Erythroblast (primary cell): ENCODE measurements around the gene XPO6.

Source experiments
- DNase-seq, 2 experiments: peaks; one replicate each; lab custom pipeline; 2025; lab: John Stamatoyannopoulos, UW
- GATA1 ChIP-seq: IDR thresholded peaks from 2 replicates; pipeline ENCODE4 v1.6.1; 2011; ENCODE audit warnings: low read depth, mild to moderate bottlenecking, control low read depth, low read length, moderate library complexity
- POLR2A ChIP-seq: IDR thresholded peaks from 2 replicates; pipeline ENCODE4 v1.6.1; 2011; ENCODE audit warnings: mild to moderate bottlenecking, low read length

XPO6 gene

DNA sequence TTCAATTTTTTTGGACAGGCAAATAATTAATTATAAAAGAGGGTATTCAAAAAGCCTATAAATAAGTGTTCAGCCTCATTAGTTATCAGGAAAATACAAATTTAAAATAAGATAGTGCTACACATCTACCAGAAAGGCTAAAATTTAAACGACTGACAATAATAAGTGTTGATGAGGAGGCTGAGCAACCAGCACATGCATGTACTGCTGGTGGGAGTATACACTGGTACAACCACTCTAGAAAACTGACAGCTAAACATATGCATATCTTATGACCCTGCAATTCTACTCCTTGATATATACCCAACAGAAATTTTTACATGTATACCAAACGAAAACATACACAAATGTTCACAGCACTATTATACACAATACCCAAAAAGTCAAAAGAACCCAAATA lies 27.1 kb downstream of the XPO6 start:
- TF ChIP-seq GATA1, result no peak
- no peak for TF ChIP-seq POLR2A
- DNase-seq, result peak in 1 of 2 experiments; percentile 14

DNA sequence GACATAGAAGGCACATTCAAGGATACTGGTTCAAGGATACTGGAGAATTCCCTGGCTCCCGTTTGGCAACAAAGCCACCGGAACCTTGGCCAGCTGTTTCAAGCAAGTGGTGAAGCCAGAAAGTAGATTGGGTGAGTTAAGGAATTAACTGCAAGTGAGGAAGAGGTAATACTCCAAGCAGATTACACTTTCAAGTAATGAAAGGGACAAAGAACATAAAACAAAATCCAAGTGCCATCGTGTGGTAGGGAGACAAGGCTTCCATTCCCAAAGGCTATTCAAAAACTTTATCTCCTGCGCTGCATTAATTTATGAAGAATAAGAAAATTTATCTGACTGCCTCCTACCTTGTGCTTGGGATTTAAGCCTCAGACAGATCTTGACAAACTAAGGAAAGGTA lies 27.8 kb downstream of the XPO6 start:
- TF ChIP-seq GATA1 (no peak), POLR2A (no peak)
- no peak for DNase-seq

DNA sequence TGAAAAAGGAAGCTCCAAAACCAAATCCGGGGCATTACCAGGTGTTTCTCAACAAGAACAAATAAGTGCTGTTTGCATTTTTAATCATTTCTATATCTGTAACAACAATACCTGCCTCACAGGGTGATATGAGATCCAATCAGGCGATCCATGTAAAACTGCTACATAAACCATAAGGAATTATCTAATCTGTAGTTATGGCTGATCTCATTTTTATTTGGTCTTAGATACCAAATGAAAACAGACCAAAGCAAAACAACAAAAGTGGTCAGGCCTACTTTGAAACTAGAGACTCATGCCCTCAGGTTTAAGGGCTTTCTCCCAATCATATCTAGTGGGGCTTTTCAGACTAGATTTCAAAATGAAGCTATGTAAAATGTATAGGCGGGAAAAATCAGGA lies 28.3 kb downstream of the XPO6 start:
- no peak for TF ChIP-seq GATA1
- no peak for TF ChIP-seq POLR2A
- DNase-seq, result peak in 1 of 2 experiments; percentile 10

DNA sequence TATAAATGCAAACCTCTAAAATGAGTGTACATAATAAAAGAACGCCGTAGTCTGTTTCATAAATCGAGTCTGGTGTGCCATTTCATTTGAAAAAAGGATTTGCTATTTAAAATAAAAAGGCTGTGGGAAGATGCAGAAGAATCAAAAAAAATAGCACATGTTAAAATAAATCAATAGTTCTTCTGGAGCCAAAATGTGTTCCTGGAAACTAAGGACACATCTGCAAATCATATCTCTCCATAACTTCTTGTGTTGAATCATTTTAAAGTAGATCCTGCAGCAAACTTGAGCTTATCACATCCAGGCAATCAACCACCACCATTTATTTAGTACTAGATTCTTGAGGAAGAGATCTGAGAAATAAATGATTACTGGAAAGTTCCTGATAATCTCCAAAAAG lies 29.0 kb downstream of the XPO6 start:
- DNase-seq, result peak in 1 of 2 experiments; percentile 17
- TF ChIP-seq GATA1 (no peak), POLR2A (no peak)

DNA sequence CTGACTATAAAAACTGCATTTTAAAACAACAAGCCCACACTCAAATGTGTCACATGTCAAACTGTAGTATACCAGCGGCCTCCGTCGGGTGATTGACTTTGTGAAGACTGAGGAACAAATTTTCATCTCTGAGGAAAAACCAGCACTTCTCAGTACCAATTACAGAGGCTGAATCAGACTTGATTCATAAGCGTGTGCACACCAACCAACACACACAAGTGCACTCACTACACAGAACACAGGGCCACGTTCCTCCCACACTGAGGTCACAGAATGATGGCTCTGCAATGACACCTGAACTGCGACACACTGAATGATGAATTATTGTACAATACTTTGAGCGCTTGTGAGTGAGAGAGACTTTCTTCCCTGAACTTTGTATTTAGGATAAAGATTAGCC lies 29.6 kb downstream of the XPO6 start:
- no peak for TF ChIP-seq GATA1
- TF ChIP-seq POLR2A, result no peak
- no peak for DNase-seq

DNA sequence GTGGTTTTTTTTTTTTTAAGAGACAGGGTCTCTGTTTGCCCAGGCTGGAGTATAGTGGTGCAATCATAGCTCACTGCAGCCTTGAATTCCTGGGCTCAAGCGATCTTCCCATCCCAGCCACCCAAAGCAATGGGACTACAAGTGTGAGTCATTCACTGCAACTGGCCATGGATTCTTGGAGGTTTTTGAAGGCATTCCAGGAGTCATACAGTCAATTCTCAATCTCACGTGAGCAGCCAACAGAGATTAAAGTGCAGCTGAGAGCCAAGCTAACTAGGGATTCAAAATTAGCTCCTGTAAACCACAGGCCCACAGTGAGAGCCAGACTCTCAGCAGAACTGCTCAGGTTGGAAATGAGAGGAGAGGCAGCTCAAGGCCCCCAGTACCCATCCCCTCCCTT lies 30.2 kb downstream of the XPO6 start:
- no peak for DNase-seq
- TF ChIP-seq GATA1, result no peak
- no peak for TF ChIP-seq POLR2A

DNA sequence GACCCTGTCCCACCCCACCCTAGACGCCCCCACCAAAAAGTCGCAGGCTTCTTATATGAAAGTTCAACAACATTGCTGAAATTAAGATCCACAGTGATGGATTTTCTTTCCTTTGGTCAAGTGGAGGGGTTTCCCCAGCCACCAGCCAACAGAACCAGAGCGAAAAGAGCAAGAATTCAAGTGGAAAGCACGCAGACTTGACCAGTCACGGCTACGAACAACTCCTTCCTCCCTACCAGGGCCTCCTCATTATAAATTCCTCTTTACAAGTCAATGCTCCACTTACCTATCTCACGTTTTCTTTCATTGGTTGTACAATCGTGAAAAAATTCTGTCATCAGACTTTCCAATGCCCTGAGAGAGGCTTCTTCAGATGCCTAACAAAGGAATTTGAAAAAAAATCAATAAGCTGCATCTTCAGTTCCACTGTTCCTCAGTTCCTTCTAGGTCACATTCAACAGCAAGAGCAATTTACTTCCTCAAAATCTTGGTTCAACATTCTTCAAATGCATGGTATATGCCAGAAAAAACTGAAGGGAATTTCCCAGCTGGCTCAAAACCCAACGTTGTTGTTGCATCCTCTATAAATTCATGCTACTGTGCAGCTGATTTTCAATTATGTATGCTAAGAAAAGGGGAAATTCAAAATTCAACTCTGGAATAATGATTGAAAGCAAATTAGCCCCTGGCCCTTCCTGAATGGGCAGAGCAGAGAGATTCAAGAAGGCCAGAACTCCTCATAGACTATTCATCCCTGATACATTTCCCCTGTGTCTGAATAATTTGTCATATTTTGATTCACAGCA lies 30.9 kb downstream of the XPO6 start:
- no peak for DNase-seq
- TF ChIP-seq GATA1, result no peak
- no peak for TF ChIP-seq POLR2A

DNA sequence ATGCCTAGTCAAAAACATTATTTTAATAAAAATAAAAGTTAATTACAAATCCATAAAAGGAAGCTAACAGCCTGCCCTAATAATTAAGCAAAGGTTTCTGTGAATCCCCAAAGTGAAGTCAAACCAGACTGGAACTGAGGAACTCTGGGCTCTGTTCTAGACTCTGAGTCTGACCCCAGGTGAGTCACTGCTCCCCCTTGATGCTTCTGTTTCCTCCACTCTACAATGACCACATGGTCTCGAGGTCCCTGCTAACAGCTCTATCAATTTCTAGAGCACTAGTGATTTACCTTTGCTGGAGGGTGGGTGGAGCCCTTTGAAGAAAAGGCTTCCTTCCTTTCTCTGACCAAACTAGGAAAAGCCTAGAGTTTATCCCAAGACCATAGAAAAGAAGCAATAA lies 32.4 kb downstream of the XPO6 start:
- no peak for DNase-seq
- no peak for TF ChIP-seq POLR2A
- TF ChIP-seq GATA1, result no peak

DNA sequence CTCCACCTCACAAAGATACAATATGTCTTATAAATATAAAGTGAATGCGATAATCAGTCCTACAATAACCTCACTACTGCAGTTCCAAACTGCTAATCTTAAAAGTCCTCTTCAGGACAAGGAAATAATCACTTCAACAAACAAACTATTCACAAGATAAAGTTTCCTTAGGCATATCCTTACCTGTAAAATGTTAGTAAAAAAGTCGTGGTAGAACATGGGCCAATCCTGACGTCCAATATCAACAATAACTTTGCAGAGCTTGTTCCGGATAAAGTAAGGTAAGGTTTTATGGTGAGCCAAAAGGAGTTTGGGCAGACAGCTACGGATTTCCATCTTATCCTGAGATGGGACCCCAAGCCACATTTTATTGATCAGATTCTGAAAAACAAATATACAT lies 36.0 kb downstream of the XPO6 start:
- DNase-seq, result no peak
- TF ChIP-seq GATA1 (no peak), POLR2A (no peak)

DNA sequence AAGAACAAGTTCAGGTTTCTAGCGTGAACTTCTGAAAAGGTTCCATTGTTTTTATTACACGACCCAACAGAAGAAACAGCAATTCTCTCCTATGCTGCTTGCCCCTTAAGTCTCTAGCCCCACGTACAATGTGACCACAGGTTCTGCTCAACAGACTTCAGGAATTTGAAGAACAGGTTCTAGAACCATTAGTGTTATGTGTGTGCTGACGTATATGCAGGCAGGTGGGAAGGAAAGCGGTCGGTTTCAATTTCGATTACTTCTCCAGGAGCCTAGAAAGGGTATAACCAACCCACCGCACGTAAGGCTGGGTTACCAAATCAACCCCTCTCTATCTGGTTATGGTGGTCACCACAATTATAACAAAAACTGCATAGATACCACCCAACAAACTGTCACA lies 39.4 kb downstream of the XPO6 start:
- no peak for TF ChIP-seq POLR2A
- TF ChIP-seq GATA1, result no peak
- no peak for DNase-seq

DNA sequence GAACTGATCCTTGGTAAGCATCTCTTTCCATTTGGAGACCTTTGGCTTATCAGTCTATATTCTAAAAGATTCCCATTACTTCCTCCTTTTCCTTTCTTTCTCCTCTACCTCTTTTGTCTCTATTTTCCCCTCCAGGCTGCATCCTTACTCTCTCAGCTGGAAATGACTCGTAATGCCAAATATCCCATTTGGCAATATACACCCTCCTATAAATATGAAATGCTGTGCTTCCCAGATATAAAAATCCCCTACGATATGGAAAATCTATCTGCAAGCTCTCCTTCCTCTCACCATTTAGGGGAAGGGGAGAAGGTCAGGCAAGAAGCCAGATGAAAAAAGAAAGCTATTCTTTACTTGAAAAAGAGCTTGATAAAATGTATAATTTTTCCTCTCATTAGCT lies 39.9 kb downstream of the XPO6 start:
- no peak for DNase-seq
- TF ChIP-seq POLR2A, result no peak
- TF ChIP-seq GATA1, result no peak

DNA sequence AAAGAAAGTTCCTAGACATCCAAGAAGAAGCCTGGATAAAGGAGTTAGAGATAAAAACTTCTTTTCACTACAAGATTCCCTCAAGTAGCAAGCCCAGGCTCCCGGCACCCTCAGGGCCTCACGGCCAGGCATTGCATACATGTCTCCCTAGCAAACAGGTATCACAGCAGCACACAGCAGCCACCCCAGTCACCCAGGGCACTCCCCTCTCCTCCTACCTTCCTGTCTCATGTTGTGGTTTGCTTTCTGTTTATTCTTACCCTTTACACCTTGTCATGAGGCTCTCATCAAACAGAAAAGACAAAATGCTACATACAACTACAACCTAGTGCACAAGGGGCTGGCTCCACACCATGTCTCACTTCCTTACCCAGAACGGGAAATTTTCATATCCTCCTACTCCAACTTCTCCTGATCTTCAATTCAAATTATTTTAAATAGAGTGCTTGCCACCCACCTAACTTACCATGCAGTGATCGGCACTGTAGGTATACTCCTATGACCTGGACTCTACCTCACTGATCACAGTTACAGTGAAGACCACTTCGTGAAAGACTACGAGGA lies 42.7 kb downstream of the XPO6 start:
- no peak for DNase-seq
- no peak for TF ChIP-seq POLR2A
- TF ChIP-seq GATA1, result no peak

DNA sequence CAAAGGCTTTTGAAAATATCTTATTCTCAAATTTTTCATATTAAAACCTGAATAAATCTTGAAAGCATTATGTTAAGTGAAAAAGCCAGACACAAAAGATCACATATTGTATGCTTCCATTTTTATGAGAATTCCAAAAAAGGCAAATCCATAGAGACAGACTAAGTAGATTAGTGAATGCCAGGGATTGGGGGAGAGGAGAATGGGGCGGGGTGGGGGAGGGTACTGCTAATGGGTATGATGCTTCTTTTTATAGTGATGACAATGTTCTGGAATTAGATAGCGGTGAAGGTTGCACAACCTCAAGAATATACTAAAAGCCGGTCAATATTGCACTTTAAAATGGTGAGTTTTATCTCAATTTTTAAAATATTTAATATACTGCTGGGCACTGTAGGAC lies 44.0 kb downstream of the XPO6 start:
- TF ChIP-seq POLR2A, result no peak
- no peak for TF ChIP-seq GATA1

DNA sequence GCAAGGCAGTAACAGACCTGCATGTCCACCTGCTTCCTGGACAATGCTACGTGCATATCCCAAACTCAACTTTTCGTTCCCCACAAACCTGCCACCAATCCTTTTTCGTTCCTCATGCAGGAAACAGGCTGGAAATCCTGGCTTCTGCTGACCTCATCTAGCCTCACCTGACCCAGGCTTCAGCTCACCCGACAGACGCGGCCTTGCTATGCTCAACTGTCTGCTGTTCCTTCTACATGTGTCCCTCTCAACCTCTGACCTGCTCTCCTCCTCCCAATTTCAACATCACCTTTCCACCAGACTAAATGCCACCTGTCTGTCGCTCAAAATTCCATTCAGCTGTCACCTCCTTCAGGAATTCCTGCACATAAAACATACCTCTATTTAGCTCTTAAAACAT lies 44.5 kb downstream of the XPO6 start:
- no peak for DNase-seq
- TF ChIP-seq POLR2A (no peak), GATA1 (no peak)

More for the DNA sequence above, 44.0 kb downstream of the XPO6 start:
- no peak for DNase-seq
